ENCODE results near the gene TMEM237.
"Not testable (repeated sequence)": the region's sequence is repeated elsewhere in the genome, so short reads cannot be mapped to it uniquely, and the experiment has no call there.

Gene TMEM237

DNA sequence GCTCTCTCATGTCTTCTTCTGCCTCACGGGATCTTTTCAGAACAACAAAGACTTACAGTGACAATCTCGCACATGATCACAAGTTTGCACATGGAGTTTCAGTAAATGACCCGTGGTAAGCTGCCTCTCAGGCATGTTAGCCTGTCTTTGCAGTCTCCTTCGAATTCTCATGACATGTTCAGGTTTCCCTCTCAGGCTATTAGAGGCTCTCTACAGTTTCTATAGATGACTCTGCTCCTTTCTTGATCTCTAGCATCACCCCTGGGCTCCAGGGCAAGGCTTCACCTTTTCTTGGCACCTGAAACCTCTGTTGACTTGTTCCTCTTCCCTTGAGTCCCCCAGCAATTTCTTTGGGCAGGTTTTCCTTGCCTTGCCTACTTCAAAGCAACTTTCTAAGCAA is 32.2 kb upstream of the TMEM237 start:
- Histone ChIP-seq H4K20me1 (ENCODE audit: insufficient read depth) (no peaks in the 10 kb centered on the region), H3K27ac (no peak overlapping the region), H3K4me2 (no peak overlapping the region), H2AFZ (ENCODE audit: low read depth) (no peak overlapping the region), H3K4me1 (ENCODE audit: low read depth, poor library complexity, severe bottlenecking) (no peaks in the 10 kb centered on the region), H3K9ac (no peak overlapping the region), H3K79me2 (ENCODE audit: insufficient read depth, low read depth) (no peaks in the 10 kb centered on the region), H3K4me3 (IDR thresholded peaks at IDR 0.05; ENCODE audit: insufficient read depth, low read depth, low read length) (no peak overlapping the region), H3K36me3 (ENCODE audit: insufficient read depth) (no peaks in the 10 kb centered on the region), H3K27me3 (ENCODE audit: insufficient read depth, low read depth) (no peaks in the 10 kb centered on the region)
- TF ChIP-seq, protein P1, sequence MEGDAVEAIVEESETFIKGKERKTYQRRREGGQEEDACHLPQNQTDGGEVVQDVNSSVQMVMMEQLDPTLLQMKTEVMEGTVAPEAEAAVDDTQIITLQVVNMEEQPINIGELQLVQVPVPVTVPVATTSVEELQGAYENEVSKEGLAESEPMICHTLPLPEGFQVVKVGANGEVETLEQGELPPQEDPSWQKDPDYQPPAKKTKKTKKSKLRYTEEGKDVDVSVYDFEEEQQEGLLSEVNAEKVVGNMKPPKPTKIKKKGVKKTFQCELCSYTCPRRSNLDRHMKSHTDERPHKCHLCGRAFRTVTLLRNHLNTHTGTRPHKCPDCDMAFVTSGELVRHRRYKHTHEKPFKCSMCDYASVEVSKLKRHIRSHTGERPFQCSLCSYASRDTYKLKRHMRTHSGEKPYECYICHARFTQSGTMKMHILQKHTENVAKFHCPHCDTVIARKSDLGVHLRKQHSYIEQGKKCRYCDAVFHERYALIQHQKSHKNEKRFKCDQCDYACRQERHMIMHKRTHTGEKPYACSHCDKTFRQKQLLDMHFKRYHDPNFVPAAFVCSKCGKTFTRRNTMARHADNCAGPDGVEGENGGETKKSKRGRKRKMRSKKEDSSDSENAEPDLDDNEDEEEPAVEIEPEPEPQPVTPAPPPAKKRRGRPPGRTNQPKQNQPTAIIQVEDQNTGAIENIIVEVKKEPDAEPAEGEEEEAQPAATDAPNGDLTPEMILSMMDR (conservative IDR thresholded peaks at IDR 0.05; ENCODE audit: low read depth, low read length), result no peak

DNA sequence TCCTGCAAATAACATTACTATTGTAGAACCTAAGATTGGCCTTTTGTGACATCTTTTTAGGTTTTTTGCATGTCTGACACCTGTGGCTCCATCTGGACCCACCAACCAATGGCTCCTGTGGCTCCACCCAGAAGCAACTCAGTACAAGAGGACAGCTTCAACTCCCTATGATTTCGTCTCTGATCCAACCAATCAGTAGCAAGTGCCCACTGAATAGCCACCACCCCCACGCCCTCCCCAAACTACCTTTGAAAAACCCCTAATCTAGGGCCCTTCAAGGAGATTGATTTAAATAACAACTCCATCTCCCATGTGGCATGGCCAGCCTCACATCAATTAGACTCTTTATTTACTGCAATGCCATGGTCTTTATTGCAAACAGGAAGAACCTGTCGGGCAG is 31.5 kb upstream of the TMEM237 start:
- no peak overlapping the region for H3K4me3 ChIP-seq (IDR thresholded peaks at IDR 0.05; ENCODE audit: insufficient read depth, low read depth, low read length)
- no peak overlapping the region for H3K27ac ChIP-seq
- H3K36me3 ChIP-seq (ENCODE audit: insufficient read depth), result no peaks in the 10 kb centered on the region
- no peaks in the 10 kb centered on the region for H3K4me1 ChIP-seq (ENCODE audit: low read depth, poor library complexity, severe bottlenecking)
- no peak overlapping the region for H2AFZ ChIP-seq (ENCODE audit: low read depth)
- no peaks in the 10 kb centered on the region for H3K27me3 ChIP-seq (ENCODE audit: insufficient read depth, low read depth)
- no peaks in the 10 kb centered on the region for H3K79me2 ChIP-seq (ENCODE audit: insufficient read depth, low read depth)
- no peaks in the 10 kb centered on the region for H4K20me1 ChIP-seq (ENCODE audit: insufficient read depth)
- TF ChIP-seq, protein P1 (conservative IDR thresholded peaks at IDR 0.05; ENCODE audit: low read depth, low read length), result no peak
- no peak overlapping the region for H3K4me2 ChIP-seq
- no peak overlapping the region for H3K9ac ChIP-seq

DNA sequence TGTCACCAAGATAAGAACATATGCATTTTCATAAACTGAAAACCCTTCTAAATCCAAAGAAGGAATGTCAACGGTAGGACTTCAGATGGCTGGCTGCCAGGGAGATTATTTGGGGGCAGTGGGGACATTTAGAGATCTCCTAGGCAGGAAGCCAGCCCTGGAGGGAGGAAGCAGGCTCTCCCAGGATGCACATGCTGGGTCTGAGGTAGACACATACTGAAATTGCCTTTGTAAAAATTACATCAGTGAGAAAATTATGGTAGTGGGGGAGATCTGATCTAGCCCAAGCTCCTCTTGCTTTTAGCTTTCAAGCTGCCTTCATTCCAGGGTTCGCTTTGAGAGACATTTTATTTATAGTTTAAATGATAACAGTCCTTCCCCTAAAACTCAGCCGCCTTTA is 31.0 kb upstream of the TMEM237 start:
- Histone ChIP-seq H3K4me1 (ENCODE audit: low read depth, poor library complexity, severe bottlenecking) (no peaks in the 10 kb centered on the region), H4K20me1 (ENCODE audit: insufficient read depth) (no peaks in the 10 kb centered on the region), H3K27me3 (ENCODE audit: insufficient read depth, low read depth) (no peaks in the 10 kb centered on the region), H3K4me2 (no peak overlapping the region), H3K27ac (no peak overlapping the region), H3K36me3 (ENCODE audit: insufficient read depth) (no peaks in the 10 kb centered on the region), H3K4me3 (IDR thresholded peaks at IDR 0.05; ENCODE audit: insufficient read depth, low read depth, low read length) (no peak overlapping the region), H3K9ac (no peak overlapping the region), H2AFZ (ENCODE audit: low read depth) (no peak overlapping the region), H3K79me2 (ENCODE audit: insufficient read depth, low read depth) (no peaks in the 10 kb centered on the region)
- TF ChIP-seq, protein P1 (conservative IDR thresholded peaks at IDR 0.05; ENCODE audit: low read depth, low read length), result no peak

DNA sequence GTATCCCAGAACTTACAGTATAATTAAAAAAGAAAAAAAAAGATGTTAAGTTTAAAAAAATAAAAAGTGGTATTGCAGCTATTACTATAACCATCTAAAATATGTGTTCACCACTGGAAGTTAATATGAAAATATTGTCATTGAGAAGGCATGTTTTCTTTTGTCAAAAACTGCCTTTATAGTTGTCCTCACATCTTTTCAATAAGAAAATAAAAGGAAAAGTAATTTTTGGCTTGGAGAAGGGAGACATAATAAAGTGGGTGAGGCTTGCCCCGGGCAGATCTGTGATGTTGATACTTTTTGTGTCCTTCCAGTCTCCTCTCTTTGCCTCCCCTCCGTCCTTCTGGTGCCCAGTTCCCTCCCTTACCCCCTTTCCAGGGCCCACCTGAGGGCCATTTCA is 30.2 kb upstream of the TMEM237 start:
- Histone ChIP-seq H3K4me1 (ENCODE audit: low read depth, poor library complexity, severe bottlenecking) (no peaks in the 10 kb centered on the region), H3K27me3 (ENCODE audit: insufficient read depth, low read depth) (no peaks in the 10 kb centered on the region), H3K4me3 (IDR thresholded peaks at IDR 0.05; ENCODE audit: insufficient read depth, low read depth, low read length) (no peak overlapping the region), H2AFZ (ENCODE audit: low read depth) (no peak overlapping the region), H3K79me2 (ENCODE audit: insufficient read depth, low read depth) (no peaks in the 10 kb centered on the region), H3K36me3 (ENCODE audit: insufficient read depth) (no peaks in the 10 kb centered on the region), H3K27ac (no peak overlapping the region), H3K9ac (no peak overlapping the region), H4K20me1 (ENCODE audit: insufficient read depth) (no peaks in the 10 kb centered on the region), H3K4me2 (no peak overlapping the region)
- TF ChIP-seq, protein P1 (conservative IDR thresholded peaks at IDR 0.05; ENCODE audit: low read depth, low read length), result no peak

DNA sequence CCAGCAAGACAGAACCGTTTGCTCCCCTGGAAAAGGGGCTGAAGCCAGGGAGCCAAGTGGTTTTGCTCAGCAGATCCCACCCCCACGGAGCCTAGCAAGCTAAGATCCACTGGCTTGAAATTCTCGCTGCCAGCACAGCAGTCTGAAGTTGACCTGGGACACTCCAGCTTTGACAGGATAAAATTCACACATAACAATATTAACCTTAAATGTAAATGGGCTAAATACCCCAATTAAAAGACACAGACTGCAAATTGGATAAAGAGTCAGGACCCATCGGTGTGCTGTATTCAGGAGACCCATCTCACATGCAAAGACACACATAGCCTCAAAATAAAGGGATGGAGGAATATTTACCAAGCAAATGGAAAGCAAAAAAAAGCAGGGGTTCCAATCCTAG is 27.9 kb upstream of the TMEM237 start:
- H4K20me1 ChIP-seq (ENCODE audit: insufficient read depth); H3K4me1 ChIP-seq (ENCODE audit: low read depth, poor library complexity, severe bottlenecking); H3K79me2 ChIP-seq (ENCODE audit: insufficient read depth, low read depth); H3K4me3 ChIP-seq (IDR thresholded peaks at IDR 0.05; ENCODE audit: insufficient read depth, low read depth, low read length); H3K4me2 ChIP-seq; H3K9ac ChIP-seq; H3K36me3 ChIP-seq (ENCODE audit: insufficient read depth); H2AFZ ChIP-seq (ENCODE audit: low read depth); H3K27me3 ChIP-seq (ENCODE audit: insufficient read depth, low read depth); H3K27ac ChIP-seq: not testable (repeated sequence)

Data from KMS-11 (cell line).